HepG2 (cell line): ENCODE measurements around the gene ANKZF1. TPM values are rescaled to one million over a fixed set of nuclear protein-coding genes. Genes with fewer than 3 reads are reported as not detected.

Source experiments
- CENPX ChIP-seq: sonication (generic); formaldehyde crosslinking; IDR thresholded peaks from 2 replicates; pipeline ENCODE4 v1.9.0; 2021; ENCODE audit warnings: mild to moderate bottlenecking, missing genetic modification reagents, moderate library complexity
- DMAP1 ChIP-seq: IDR thresholded peaks from 2 replicates; pipeline ENCODE4 v1.6.1; 2016
- DMTF1 ChIP-seq: sonication (generic); formaldehyde crosslinking; IDR thresholded peaks from 2 replicates; pipeline ENCODE4 v1.4.0; 2020; ENCODE audit warnings: mild to moderate bottlenecking, missing genetic modification reagents
- GFI1 ChIP-seq: sonication (generic); formaldehyde crosslinking; IDR thresholded peaks from 2 replicates; pipeline ENCODE4 v1.5.0; 2020; ENCODE audit warnings: missing genetic modification reagents, mild to moderate bottlenecking, borderline replicate concordance
- IRF9 ChIP-seq: sonication (generic); formaldehyde crosslinking; IDR thresholded peaks from 2 replicates; pipeline ENCODE4 v1.8.0; 2022; ENCODE audit warnings: missing genetic modification reagents, mild to moderate bottlenecking, borderline replicate concordance
- MYNN ChIP-seq: sonication (generic); formaldehyde crosslinking; IDR thresholded peaks from 2 replicates; pipeline ENCODE4 v1.4.0; 2020; ENCODE audit warnings: mild to moderate bottlenecking, low read depth, missing genetic modification reagents
- NFAT5 ChIP-seq: sonication (generic); formaldehyde crosslinking; IDR thresholded peaks from 2 replicates; pipeline ENCODE4 v1.4.0; 2020; ENCODE audit warnings: missing genetic modification reagents
- NRL ChIP-seq: sonication (generic); formaldehyde crosslinking; IDR thresholded peaks from 2 replicates; pipeline ENCODE4 v1.5.0; 2020; ENCODE audit warnings: missing genetic modification reagents, mild to moderate bottlenecking, moderate library complexity, borderline replicate concordance
- SP1 ChIP-seq, 2 experiments: fragments of 450-650 bp in 1 of 2; sonication (generic) in 1 of 2; formaldehyde crosslinking in 1 of 2; IDR thresholded peaks; 2 replicates each; pipeline versions ENCODE4 v1.4.0 to v1.6.1; 2016 to 2020; ENCODE audit warnings: missing genetic modification reagents in 1 of 2
- SP5 ChIP-seq: IDR thresholded peaks from 2 replicates; pipeline ENCODE4 v1.6.1; 2016; ENCODE audit warnings: low read depth, borderline replicate concordance
- THAP8 ChIP-seq: sonication (generic); formaldehyde crosslinking; IDR thresholded peaks from 2 replicates; pipeline ENCODE4 v1.5.1; 2020; ENCODE audit warnings: missing genetic modification reagents, mild to moderate bottlenecking, borderline replicate concordance
- ZBTB49 ChIP-seq: sonication (generic); formaldehyde crosslinking; IDR thresholded peaks from 2 replicates; pipeline ENCODE4 v1.4.0; 2020; ENCODE audit warnings: missing genetic modification reagents, borderline replicate concordance
- ZNF468 ChIP-seq: sonication (generic); formaldehyde crosslinking; IDR thresholded peaks from 2 replicates; pipeline ENCODE4 v1.8.0; 2022; ENCODE audit warnings: mild to moderate bottlenecking, moderate library complexity, missing genetic modification reagents
- ZNF530 ChIP-seq: sonication (generic); formaldehyde crosslinking; IDR thresholded peaks from 2 replicates; pipeline ENCODE4 v1.5.0; 2020; ENCODE audit warnings: low read depth, mild to moderate bottlenecking, missing genetic modification reagents
- ZNF564 ChIP-seq: sonication (generic); formaldehyde crosslinking; IDR thresholded peaks from 2 replicates; pipeline ENCODE4 v1.8.1; 2023; ENCODE audit warnings: mild to moderate bottlenecking, missing genetic modification reagents
- ZNF691 ChIP-seq: sonication (generic); formaldehyde crosslinking; IDR thresholded peaks from 2 replicates; pipeline ENCODE4 v1.4.0; 2020; ENCODE audit warnings: missing genetic modification reagents, low read depth, mild to moderate bottlenecking, borderline replicate concordance
- polyA plus RNA-seq, 8 experiments: library from polyadenylated mRNA; depleted of rRNA in 3 of 8; stranded (reverse) in 7 of 8; unstranded in 1 of 8; fragments of >200 nt; fragmentation: Illumina TruSeq in 4 of 8; extraction: Trizol in 4 of 8; gene quantifications; 2 replicates each; pipeline versions ENCODE4 v1.2.1 to v1.2.3, GENCODE V29; 2011 to 2016; ENCODE audit warnings: low read depth in 4 of 8, missing spikeins in 1 of 8, mixed read lengths in 1 of 8; ENCODE audit not compliant: insufficient read depth in 1 of 8
- total RNA-seq, 5 experiments: library from RNA; depleted of rRNA; stranded (reverse); fragments of >200 nt; fragmentation: Illumina TruSeq; extraction: Trizol; gene quantifications; 2 replicates each; pipeline ENCODE4 v1.2.3, GENCODE V29; 2016; ENCODE audit warnings: low read depth in 1 of 5

The ANKZF1 gene
- total and polyA plus RNA-seq, 2 of the 13 experiments (the other 11 are each of a cell fraction or from before 2014, with no cell fraction given): 25.3 to 128 TPM

- TF ChIP-seq NFAT5 (CRISPR knock-in tag) (no peak), ZNF468 (CRISPR knock-in tag) (no peak), IRF9 (CRISPR knock-in tag) (no peak), SP5 (CRISPR knock-in tag) (no peak), SP1 (IDR thresholded peaks at IDR 0.05) (no peak), SP1 (CRISPR knock-in tag; IDR thresholded peaks at IDR 0.05) (no peak; the same call in 1 of the 2 replicates), ZNF530 (no peak), DMAP1 (CRISPR knock-in tag) (0 out of 2 replicates have a peak, but pooled peaks have one; percentile 42), CENPX (CRISPR knock-in tag) (no peak), GFI1 (CRISPR knock-in tag) (0 out of 2 replicates have a peak, but pooled peaks have one; percentile 3), NRL (CRISPR knock-in tag) (0 out of 2 replicates have a peak, but pooled peaks have one; percentile 6), THAP8 (no peak), ZNF691 (CRISPR knock-in tag) (no peak; the same call in 1 of the 2 replicates), ZNF564 (CRISPR knock-in tag) (peak; percentile 55; the same call in 1 of the 2 replicates), ZBTB49 (CRISPR knock-in tag) (peak; percentile 76; the same call in 1 of the 2 replicates), MYNN (CRISPR knock-in tag) (no peak), DMTF1 (CRISPR knock-in tag) (no peak)
These were observed 494 bp downstream of the ANKZF1 start (continued) for GRCh38 chr2:219230059-219230540.
